ES-I3 (cell line): Measurements from ENCODE around the gene CDH19.

Experiments used
- H3K36me3 ChIP-seq: 2 replicates; pipeline ENCODE4 v1.6.1; 2013; ENCODE audit warnings: mild to moderate bottlenecking, low read length, control low read depth, moderate library complexity; ENCODE audit not compliant: insufficient read depth
- H3K4me1 ChIP-seq: 2 replicates; pipeline ENCODE4 v1.6.1; 2013; ENCODE audit warnings: mild to moderate bottlenecking, control low read depth, low read length; ENCODE audit not compliant: insufficient read depth
- H3K9ac ChIP-seq: 2 replicates; pipeline ENCODE4 v1.6.1; 2013; ENCODE audit warnings: low read depth, mild to moderate bottlenecking, low read length, moderate library complexity
- H3K9me3 ChIP-seq: 2 replicates; pipeline ENCODE4 v1.6.1; 2013; ENCODE audit warnings: mild to moderate bottlenecking, low read length, moderate library complexity; ENCODE audit not compliant: control insufficient read depth, insufficient read depth

The CDH19 gene, protein sequence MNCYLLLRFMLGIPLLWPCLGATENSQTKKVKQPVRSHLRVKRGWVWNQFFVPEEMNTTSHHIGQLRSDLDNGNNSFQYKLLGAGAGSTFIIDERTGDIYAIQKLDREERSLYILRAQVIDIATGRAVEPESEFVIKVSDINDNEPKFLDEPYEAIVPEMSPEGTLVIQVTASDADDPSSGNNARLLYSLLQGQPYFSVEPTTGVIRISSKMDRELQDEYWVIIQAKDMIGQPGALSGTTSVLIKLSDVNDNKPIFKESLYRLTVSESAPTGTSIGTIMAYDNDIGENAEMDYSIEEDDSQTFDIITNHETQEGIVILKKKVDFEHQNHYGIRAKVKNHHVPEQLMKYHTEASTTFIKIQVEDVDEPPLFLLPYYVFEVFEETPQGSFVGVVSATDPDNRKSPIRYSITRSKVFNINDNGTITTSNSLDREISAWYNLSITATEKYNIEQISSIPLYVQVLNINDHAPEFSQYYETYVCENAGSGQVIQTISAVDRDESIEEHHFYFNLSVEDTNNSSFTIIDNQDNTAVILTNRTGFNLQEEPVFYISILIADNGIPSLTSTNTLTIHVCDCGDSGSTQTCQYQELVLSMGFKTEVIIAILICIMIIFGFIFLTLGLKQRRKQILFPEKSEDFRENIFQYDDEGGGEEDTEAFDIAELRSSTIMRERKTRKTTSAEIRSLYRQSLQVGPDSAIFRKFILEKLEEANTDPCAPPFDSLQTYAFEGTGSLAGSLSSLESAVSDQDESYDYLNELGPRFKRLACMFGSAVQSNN

DNA sequence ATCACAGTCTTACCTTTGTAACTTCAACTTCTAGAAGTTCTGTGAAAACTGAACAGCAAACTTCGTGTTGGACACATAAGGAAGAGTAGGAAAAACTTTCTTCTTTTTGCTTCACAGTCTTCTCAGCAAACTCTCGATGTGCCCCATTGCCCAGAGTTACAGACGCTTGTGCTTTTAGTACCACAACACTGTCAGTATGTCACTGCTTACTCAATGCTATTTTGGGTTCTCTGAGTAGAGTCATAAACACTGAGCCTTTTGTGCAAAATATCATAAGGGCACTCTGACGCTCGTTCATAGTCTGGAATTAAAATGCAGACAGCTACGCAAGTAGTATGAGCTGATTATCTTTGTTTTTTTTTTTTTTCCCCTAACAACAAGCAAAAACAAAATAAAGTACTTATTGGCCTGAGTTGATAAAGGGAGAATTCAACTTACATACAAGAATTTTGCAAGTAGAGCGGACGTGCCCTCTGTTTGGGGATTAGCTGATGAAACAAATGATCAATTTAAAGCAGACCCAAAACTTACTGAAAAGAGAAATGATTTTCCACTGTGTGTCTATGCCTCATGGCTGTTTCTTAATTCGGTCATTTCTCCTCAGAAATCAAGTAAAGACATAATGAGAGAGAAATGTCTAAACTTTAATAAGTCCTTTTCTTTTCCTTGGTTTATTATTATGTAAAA is at the start of gene CDH19:
TSS of gene CDH19 (minus strand) at position 150 of the 687 bp plus-strand sequence. CDS start 31,886 bp downstream, outside the sequence.
- no peaks in the 10 kb centered on the region for H3K4me1 ChIP-seq
- H3K9me3 ChIP-seq: no peaks in the 10 kb centered on the region
- no peak within 1 kb of the TSS for H3K9ac ChIP-seq
- no peaks in the 10 kb centered on the region for H3K36me3 ChIP-seq

DNA sequence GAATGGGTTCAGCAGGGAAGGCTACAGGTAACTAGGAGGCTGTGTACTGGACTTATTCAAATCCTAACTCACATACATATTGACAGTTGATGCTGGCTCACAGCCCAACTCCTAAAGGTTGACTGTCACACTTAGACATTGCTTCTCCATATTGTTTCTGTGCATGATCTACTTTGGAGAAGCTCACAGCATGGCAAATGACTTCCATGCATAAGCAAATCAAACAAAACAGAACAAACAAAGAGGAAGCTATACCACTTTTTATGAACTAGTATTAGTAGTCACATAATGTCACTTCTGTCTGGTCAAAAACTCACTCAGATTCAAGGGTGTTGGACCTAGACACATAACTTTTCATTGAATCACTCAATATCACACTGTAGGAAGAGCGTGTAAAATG is 43.8 kb upstream of the CDH19 start:
- peaks cover 5% of the 10 kb centered on the region; the same call in 1 of the 2 replicates for H3K4me1 ChIP-seq
- H3K9me3 ChIP-seq: no peaks in the 10 kb centered on the region
- H3K9ac ChIP-seq: no peak overlapping the region
- H3K36me3 ChIP-seq: no peaks in the 10 kb centered on the region

DNA sequence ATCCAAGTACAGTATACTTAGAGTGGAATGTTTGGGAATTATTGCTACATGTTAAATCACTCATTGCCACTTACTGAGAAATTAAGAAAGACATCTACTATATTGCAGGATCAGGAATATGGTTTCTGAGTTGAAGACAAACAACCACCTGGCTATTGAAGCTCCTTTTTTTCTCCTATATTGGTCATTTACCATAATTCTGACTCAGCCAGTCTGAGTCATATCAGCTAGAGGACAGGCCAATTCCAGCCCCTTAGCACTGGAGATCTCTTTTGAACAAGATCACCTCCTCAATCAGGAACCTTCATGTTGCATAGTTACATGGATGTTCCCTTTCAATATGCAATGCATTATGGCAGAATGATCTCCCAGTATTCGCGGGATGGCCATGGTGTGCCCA is 42.7 kb upstream of the CDH19 start:
- Histone ChIP-seq H3K36me3 (no peaks in the 10 kb centered on the region), H3K9ac (no peak overlapping the region), H3K4me1 (peaks cover 5% of the 10 kb centered on the region; the same call in 1 of the 2 replicates), H3K9me3 (no peaks in the 10 kb centered on the region)

DNA sequence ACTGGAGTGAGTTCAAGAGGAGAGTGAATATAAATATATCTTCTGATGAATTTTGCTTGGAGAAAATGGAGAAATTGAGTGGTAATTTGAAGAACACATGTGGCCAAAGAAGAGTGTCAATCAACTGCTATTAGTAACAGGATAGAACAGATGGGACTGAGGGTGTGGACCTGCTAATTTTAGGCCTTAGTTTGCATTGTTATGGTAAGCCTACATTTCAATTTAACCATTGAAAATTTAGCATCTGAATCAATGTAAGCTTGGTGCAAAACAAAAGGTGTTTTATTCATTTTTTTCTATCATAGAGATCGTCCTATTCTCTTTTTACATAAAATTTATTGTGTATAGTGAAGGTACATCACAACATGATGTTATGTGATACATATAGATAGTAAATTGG is 42.1 kb upstream of the CDH19 start:
- H3K4me1 ChIP-seq: peaks cover 5% of the 10 kb centered on the region; the same call in 1 of the 2 replicates
- H3K9me3 ChIP-seq: no peaks in the 10 kb centered on the region
- H3K9ac ChIP-seq: no peak overlapping the region
- H3K36me3 ChIP-seq: no peaks in the 10 kb centered on the region

DNA sequence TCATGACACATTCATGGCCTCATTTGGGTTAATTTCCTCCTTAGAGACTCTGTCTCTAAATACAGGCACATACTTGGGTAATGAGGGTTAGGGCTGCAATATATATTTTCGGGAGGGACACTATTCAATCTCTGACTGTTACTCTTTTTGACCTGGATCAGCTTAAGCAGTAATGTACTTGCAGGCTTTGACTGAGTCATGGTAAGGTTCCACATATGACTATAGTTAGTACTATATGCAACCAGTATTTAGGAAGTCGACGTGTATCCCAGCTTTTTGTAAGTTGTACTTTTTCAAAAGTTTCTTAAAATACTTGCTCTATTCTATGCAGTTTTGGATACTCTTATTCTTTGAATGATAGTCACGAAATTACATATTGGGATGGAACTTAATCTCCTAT is 37.2 kb upstream of the CDH19 start:
- Histone ChIP-seq H3K9ac (no peak overlapping the region), H3K4me1 (no peaks in the 10 kb centered on the region), H3K9me3 (no peaks in the 10 kb centered on the region), H3K36me3 (no peaks in the 10 kb centered on the region)

DNA sequence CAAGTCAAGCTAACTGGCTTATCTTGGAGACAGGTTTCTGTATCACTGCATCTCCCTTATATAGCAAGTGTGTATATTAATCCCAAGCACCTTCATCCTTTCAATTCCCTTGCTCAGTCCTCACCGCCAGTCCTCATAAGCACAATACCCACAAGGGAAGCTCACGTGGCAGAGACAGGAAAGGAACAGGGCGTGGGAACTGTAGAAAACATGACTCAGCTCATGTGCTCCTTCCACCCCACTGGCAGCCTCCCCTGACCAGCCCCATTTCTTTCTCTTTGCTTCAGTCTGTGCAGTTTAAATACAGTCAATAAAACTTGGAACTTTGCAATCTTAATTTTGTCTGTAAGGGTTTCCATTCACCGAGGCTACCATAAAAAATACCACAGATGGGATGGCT is 36.5 kb upstream of the CDH19 start:
- H3K36me3 ChIP-seq: no peaks in the 10 kb centered on the region
- H3K4me1 ChIP-seq: no peaks in the 10 kb centered on the region
- no peaks in the 10 kb centered on the region for H3K9me3 ChIP-seq
- H3K9ac ChIP-seq: no peak overlapping the region

DNA sequence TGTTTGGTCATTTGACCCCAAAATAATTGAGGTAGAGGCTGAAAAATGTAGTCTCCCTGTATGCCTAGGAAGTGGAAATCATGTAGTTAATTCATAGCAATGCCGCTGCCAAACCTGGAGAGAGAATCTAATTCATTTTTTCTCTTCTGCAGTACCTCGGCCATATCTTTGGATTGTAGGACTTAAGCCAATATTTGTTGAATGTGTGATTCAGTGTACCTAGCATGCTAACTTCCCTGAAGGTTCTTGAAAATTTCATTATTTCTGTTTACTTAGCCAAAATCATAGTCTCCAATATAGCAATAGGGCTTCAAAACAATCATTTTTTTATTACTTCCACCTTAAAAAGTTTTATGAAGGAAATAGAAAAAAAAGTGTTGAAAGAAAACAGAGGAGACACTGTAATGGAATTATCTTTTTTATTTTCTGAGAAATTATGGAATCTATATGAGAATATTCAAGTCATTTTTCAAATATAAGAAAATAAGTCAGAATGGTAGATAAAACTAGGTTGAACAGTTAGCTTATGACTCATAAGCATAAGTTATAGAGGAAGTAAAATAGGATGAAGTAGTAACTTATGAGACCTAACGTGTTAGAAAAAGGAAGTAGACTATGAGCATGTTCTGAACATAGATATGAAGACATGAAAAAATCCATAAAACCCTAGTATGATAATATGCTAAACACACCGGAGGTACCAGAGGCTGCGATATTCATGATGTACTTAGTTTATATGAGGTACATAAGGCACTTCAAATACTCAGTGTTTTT is 35.2 kb upstream of the CDH19 start:
- H3K4me1 ChIP-seq: no peaks in the 10 kb centered on the region
- H3K9me3 ChIP-seq: no peaks in the 10 kb centered on the region
- no peak overlapping the region for H3K9ac ChIP-seq
- no peaks in the 10 kb centered on the region for H3K36me3 ChIP-seq

DNA sequence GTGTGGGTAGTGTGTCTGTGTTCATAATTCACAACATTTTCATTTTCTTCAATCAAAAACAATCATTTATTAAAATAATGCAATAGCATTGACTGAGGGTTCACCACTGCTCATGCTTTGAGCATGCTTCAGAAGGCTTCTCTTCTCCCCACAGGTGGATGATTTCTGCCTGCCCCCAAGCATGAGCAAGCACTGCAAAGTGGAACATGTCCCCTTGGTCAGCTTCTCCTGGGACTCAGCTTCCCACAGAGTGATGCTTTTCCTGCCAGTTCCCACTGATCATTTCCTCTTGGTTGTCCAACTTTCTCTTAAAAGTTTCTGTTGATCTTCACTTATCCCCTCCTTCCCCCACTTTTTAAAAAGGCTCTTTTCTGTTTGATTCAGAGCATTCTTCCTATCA is 31.5 kb upstream of the CDH19 start:
- H3K9me3 ChIP-seq: no peaks in the 10 kb centered on the region
- no peaks in the 10 kb centered on the region for H3K36me3 ChIP-seq

DNA sequence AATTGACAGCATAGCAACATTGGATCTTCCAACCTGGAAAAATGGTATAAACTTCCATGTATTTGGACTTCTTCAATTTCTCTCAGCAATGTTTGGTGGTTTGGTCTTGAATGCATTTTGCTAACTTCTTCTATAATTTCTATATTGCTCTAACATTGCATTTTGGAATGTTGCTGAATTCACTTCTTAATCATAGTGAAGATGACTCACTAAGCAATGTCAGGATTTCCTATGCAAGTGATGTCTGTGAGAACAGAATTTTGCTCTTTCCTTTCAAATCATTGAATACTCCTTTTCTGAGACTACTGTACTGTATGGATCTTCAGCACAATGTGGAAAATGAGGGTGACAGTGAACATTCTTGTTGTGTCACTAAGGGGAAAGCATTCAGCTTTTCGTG is 28.9 kb upstream of the CDH19 start:
- no peaks in the 10 kb centered on the region for H3K9me3 ChIP-seq
- no peak overlapping the region for H3K9ac ChIP-seq
- no peaks in the 10 kb centered on the region for H3K36me3 ChIP-seq
- H3K4me1 ChIP-seq: no peaks in the 10 kb centered on the region

More for the DNA sequence above, 31.5 kb upstream of the CDH19 start:
- Histone ChIP-seq H3K4me1 (no peaks in the 10 kb centered on the region), H3K9ac (no peak overlapping the region)

DNA sequence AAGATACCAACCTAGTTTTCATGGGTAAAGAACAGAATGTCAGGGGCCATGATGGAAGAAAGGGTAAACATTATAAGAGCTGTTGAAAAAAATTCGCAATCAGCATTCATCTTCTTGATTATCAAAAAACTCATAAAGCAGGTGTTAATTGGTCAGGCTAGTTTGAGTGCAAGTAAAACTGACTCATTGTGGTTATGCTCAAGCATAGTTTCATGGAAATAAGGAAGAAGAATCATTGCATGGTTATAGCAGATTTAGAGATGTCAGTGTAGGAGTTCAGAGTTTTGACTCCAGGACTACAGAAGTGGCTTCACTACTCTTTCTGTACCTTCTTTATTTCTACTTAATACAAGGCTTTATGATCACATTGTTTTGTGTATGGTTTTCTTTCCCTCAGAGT is 26.9 kb upstream of the CDH19 start:
- Histone ChIP-seq H3K36me3 (no peaks in the 10 kb centered on the region), H3K9me3 (no peaks in the 10 kb centered on the region), H3K9ac (no peak overlapping the region), H3K4me1 (no peaks in the 10 kb centered on the region)

DNA sequence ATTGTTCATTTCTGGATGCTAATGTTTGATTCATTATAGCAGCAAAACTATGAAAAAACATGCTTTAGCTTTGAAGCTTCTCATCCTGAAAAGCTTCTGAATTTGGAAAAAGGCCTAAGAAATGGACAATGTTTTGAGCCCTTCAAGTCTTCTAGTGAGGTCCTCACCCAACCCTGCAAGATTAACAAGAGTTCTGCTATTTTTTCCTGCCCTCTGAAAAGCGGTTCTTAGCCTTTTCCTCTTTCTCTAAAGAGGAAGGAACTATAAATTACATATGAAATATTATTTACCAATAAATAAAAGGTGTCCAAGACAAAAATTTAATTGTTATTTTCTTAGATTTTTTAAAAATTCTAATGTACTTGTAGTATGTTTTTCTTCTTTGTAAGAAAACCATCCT is 19.9 kb upstream of the CDH19 start:
- no peaks in the 10 kb centered on the region for H3K9me3 ChIP-seq
- H3K9ac ChIP-seq: no peak overlapping the region
- no peaks in the 10 kb centered on the region for H3K36me3 ChIP-seq
- no peaks in the 10 kb centered on the region for H3K4me1 ChIP-seq

DNA sequence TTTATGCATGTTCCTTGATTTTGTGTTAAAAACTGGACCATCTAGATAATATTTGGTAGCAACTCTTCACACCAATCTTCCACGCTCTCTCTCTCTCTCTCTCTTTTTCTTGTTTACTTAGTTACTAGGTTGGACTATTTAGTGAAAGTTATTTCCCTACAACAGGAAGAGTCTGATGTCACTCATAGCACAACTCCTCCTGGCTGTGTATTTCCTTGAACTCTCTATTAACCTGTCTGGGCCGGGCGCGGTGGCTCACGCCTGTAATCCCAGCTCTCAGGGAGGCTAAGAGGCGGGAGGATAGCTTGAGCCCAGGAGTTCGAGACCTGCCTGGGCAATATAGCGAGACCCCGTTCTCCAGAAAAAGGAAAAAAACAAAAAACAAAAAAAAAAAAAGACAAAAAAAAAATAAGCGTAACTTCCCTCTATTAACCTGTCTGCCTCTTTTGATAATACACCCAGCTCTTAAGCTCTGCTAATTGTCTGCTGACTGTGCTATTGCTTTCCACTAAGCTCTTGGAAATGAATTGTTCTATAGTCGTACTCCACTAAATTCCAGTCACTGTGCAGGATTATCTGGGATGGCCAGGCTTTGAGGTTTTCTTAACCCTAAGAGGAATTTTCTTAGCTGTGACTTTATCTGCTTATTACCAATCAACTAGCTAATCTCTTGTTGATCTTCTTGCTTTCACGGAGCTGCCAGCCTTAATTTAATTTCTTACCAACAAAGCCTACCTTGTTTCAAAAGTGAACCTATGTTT is 18.1 kb upstream of the CDH19 start:
- Histone ChIP-seq H3K9me3 (no peaks in the 10 kb centered on the region), H3K36me3 (no peaks in the 10 kb centered on the region)

DNA sequence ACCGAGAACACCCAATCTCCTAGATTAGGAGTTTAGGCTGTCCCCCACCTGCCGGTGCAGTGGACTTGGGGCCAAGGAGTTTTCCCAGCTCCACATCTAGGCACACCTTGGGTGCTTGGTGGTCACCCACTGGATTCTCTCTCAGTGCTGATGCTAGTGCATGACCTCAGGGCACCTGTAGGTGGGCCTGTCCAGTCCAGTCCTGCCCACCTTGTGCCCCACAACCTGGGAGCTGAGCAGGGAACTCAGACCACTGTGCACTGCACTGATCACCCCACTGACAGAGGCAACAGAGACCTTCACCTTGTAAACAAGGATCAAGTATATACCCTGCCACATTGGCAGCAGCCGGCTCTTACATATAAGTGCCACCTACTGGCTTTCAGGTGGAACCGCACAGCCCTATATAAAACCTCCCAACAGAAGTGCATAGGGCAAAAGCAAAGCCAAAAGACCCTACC is 12.7 kb upstream of the CDH19 start:
- Histone ChIP-seq H3K9me3 (no peaks in the 10 kb centered on the region), H3K4me1 (no peaks in the 10 kb centered on the region), H3K9ac (no peak overlapping the region), H3K36me3 (no peaks in the 10 kb centered on the region)

More for the DNA sequence above, 18.1 kb upstream of the CDH19 start:
- H3K9ac ChIP-seq: no peak overlapping the region
- H3K4me1 ChIP-seq: no peaks in the 10 kb centered on the region
